Activated naive CD4-positive, alpha-beta T cell treated with anti-CD3 and anti-CD28 coated beads, Interleukin-2, amount 50 U/mL, for 72 hours (primary cell): ENCODE measurements around the gene LRRC46. TPM values are rescaled to one million over a fixed set of nuclear protein-coding genes. Genes with fewer than 3 reads are reported as not detected.

Experiments
- total RNA-seq, 2 donors: library from RNA; stranded (reverse); gene quantifications; one replicate each; pipeline ENCODE4 v1.2.3, GENCODE V29; 2022

LRRC46 gene
- total RNA-seq, 2 donors from 2014 or later = 0.46 to 0.60 TPM

Other genes with a start within 250 kb of the LRRC46 start
- 100 to 1,000 TPM; 560 to 601 TPM for gene KPNB1, start 181.8 kb upstream of the LRRC46 start, total RNA-seq
- 10 to 100 TPM; 15.4 to 21.4 TPM for gene TBKBP1, start 137.5 kb upstream of the LRRC46 start, total RNA-seq
- gene TBX21, start 98.4 kb upstream of the LRRC46 start, total RNA-seq = 10 to 100 TPM; 39.6 to 73.5 TPM
- 10 to 100 TPM; 23.7 to 29.9 TPM for gene OSBPL7, start 9.9 kb upstream of the LRRC46 start, total RNA-seq
- gene MRPL10, start 129 bp upstream of the LRRC46 start, total RNA-seq = 10 to 100 TPM; 68.7 to 84.1 TPM
- 10 to 100 TPM; 30.9 to 34.8 TPM for gene SCRN2, start 9.6 kb downstream of the LRRC46 start, total RNA-seq
- under 1 TPM; 0.16 to 0.23 TPM for gene SP6, start 19.5 kb downstream of the LRRC46 start, total RNA-seq
- 10 to 100 TPM; 16.4 to 28.9 TPM for gene SP2, start 64.6 kb downstream of the LRRC46 start, total RNA-seq
- 10 to 100 TPM; 38.3 to 40.0 TPM for gene PNPO, start 109.9 kb downstream of the LRRC46 start, total RNA-seq
- gene PRR15L, start 126.2 kb downstream of the LRRC46 start, total RNA-seq = not detected
- gene CDK5RAP3, start 139.4 kb downstream of the LRRC46 start, total RNA-seq = 100 to 1,000 TPM; 185 to 221 TPM
- gene COPZ2, start 206.1 kb downstream of the LRRC46 start, total RNA-seq = 1 to 10 TPM; 1.3 to 3.6 TPM
- 10 to 100 TPM; 81.9 to 92.5 TPM for gene NFE2L1, start 216.7 kb downstream of the LRRC46 start, total RNA-seq